Subcutaneous adipose tissue (tissue), 4 donors: Measurements from ENCODE around the gene PTPRO. TPM values are rescaled to one million over a fixed set of nuclear protein-coding genes. Genes with fewer than 3 reads are reported as not detected.

Source experiments
- total RNA-seq, 4 donors: library from RNA; depleted of rRNA; stranded (reverse); fragments of >200 nt; gene quantifications; one replicate each; pipeline ENCODE4 v1.1.0, GENCODE V29; 2016
- TF ChIP-seq, protein P1 (sequence below): fragments of 450-650 bp; IDR thresholded peaks from one replicate; pipeline ENCODE4 v1.5.1; 2016; ENCODE audit warnings: low read depth, mild to moderate bottlenecking, control low read depth, antibody characterized with exemption, moderate library complexity

Gene PTPRO
- total RNA-seq, 4 donors from 2014 or later = 0.75 to 24.5 (median 4.0) TPM

DNA sequence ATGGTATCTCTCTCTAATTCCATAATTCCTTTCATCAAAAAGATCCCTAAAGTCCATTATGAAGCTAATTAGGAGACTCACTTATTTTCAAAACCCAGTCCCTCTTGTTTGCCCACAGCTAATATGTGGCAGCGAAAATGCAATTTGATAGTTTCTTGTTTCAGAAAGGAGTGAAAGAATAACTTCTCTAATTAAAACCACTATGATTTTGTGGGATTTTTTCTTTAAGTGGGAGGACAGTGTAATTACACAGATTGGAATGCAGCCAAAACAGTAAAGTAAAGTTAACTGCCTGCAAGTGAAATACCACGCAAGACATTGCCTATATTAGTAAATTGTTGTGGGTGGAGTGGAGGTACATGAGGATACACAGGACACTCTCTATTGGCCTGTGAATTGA lies 50.0 kb downstream of the PTPRO start:
- TF ChIP-seq, protein P1, sequence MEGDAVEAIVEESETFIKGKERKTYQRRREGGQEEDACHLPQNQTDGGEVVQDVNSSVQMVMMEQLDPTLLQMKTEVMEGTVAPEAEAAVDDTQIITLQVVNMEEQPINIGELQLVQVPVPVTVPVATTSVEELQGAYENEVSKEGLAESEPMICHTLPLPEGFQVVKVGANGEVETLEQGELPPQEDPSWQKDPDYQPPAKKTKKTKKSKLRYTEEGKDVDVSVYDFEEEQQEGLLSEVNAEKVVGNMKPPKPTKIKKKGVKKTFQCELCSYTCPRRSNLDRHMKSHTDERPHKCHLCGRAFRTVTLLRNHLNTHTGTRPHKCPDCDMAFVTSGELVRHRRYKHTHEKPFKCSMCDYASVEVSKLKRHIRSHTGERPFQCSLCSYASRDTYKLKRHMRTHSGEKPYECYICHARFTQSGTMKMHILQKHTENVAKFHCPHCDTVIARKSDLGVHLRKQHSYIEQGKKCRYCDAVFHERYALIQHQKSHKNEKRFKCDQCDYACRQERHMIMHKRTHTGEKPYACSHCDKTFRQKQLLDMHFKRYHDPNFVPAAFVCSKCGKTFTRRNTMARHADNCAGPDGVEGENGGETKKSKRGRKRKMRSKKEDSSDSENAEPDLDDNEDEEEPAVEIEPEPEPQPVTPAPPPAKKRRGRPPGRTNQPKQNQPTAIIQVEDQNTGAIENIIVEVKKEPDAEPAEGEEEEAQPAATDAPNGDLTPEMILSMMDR = no peak

GRCh38 chr12:15387772-15388171 lies 65.5 kb downstream of the PTPRO start:
- TF ChIP-seq, protein P1 = no peak

- TF ChIP-seq, protein P1 = no peak
These were observed 67.3 kb downstream of the PTPRO start for GRCh38 chr12:15389561-15389960.

GRCh38 chr12:15393037-15393436 lies 70.7 kb downstream of the PTPRO start:
- TF ChIP-seq, protein P1 = no peak

GRCh38 chr12:15393995-15394394 lies 71.7 kb downstream of the PTPRO start:
- TF ChIP-seq, protein P1 = no peak

- TF ChIP-seq, protein P1 = no peak
These were observed 82.2 kb downstream of the PTPRO start for GRCh38 chr12:15404485-15404884.

GRCh38 chr12:15405606-15406005 lies 83.3 kb downstream of the PTPRO start:
- TF ChIP-seq, protein P1 = no peak
